HEK293T (cell line): ENCODE data around the gene FGF3.

Experiments
- FOXK2 ChIP-seq: fragments of 450-650 bp; IDR thresholded peaks from 2 replicates; pipeline ENCODE4 v1.6.1; 2016; ENCODE audit warnings: mild to moderate bottlenecking
- SP1 ChIP-seq: fragments of 450-650 bp; IDR thresholded peaks from 2 replicates; pipeline ENCODE4 v1.6.1; 2017
- ZNF384 ChIP-seq: fragments of 450-650 bp; IDR thresholded peaks from 2 replicates; pipeline ENCODE4 v1.6.1; 2016

GRCh38 chr11:69831985-69832384 is 12.8 kb upstream of the FGF3 start:
- TF ChIP-seq FOXK2 (no peak), ZNF384 (no peak), SP1 (no peak)
